Stimulated activated effector memory CD8-positive, alpha-beta T cell treated with anti-CD3 and anti-CD28 coated beads, Interleukin-12 subunit alpha, Interleukin-12 subunit beta, amount 100 ng/mL, for 72 hours (primary cell): ENCODE measurements around the gene AQP12A.

Source experiments
- ATAC-seq: fragments of 150-1000 bp; cut with Tn5 transposase; 2 replicates; pipeline ENCODE4 v1.10.0; 2021
- DNase-seq, 2 donors: peaks; one replicate each; pipeline ENCODE4 v3.0.0; 2021 to 2022; ENCODE audit warnings: low spot score in 2 of 2
- H3K27ac Mint-ChIP-seq: one replicate; pipeline ENCODE4 v1.8.0; 2022; ENCODE audit warnings: mild to moderate bottlenecking, mixed read lengths
- H3K36me3 Mint-ChIP-seq: one replicate; pipeline ENCODE4 v1.8.0; 2022; ENCODE audit warnings: mild to moderate bottlenecking, mixed read lengths
- H3K4me1 Mint-ChIP-seq: one replicate; pipeline ENCODE4 v1.8.0; 2022; ENCODE audit warnings: mixed read lengths
- H3K4me3 Mint-ChIP-seq: one replicate; pipeline ENCODE4 v1.8.0; 2022; ENCODE audit warnings: mild to moderate bottlenecking, mixed read lengths
- H3K9me3 Mint-ChIP-seq: one replicate; pipeline ENCODE4 v1.8.0; 2022; ENCODE audit warnings: mixed read lengths

The AQP12A gene

DNA sequence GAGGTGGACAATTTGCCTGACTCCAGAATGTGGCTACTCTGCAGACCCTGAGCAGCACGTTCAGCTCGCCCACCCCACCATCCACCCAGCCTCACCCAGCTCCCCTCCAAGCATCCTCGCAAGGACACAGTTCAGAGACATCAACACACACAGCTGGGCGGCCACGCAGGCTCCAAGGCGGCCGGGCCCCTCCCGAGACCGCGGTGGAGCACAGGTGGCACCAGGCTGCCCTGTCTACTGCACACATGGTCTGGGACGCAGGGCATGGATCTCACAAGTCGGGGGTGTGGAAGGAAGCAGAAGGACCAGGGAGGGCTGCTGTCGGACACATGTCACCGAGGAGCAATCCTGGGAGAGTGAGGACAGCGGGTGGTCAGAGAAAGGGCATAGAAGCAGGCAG lies 36.2 kb downstream of the AQP12A start:
- Mint-ChIP-seq H3K27ac (no peak overlapping the region), H3K4me3 (no peak overlapping the region), H3K4me1 (no peaks in the 10 kb centered on the region), H3K9me3 (no peaks in the 10 kb centered on the region), H3K36me3 (no peaks in the 10 kb centered on the region)
- no peak for DNase-seq
- no peak for ATAC-seq

DNA sequence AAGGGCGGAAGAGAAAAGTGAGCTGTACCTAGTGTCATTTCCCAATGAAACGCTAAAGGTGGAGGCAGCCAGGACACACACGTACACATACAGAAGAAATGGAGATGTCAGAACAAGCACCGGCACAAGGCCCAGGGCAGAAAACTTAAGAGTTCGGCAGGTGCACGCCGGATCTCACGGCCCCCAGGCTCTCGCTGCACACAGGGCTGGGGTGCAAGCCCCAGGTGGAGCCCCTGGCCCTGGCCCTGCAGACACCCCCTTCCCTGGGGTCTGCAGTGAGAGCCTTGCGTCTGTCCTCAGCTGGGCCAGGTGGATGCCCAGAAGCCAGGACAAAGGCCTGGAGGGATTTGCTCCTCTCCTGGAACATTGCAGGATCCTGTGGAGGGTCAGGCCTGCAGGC lies 36.7 kb downstream of the AQP12A start:
- Mint-ChIP-seq H3K36me3 (no peaks in the 10 kb centered on the region), H3K9me3 (no peaks in the 10 kb centered on the region), H3K4me1 (no peaks in the 10 kb centered on the region), H3K4me3 (no peak overlapping the region), H3K27ac (no peak overlapping the region)
- ATAC-seq (no peak), DNase-seq (no peak)

DNA sequence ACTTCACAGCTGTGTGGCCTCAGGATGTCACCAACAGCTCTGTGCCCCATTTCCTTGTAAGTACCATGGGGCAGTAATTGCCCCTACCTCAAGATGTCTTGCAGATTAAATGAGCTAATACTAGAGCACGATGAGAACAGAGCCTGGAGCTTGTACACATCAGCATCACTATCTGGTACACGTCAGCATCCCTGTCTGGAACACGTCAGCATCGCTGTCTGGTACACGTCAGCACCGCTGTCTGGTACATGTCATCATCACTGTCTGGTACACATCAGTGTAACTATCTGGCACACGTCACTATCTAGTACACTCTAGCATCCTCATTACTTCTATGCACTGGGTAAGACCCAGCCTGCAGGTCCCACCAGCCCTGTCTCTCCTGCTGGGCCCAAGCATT lies 37.2 kb downstream of the AQP12A start:
- Mint-ChIP-seq H3K4me1 (no peaks in the 10 kb centered on the region), H3K36me3 (no peaks in the 10 kb centered on the region), H3K27ac (no peak overlapping the region), H3K4me3 (no peak overlapping the region), H3K9me3 (no peaks in the 10 kb centered on the region)
- ATAC-seq (no peak), DNase-seq (no peak)

DNA sequence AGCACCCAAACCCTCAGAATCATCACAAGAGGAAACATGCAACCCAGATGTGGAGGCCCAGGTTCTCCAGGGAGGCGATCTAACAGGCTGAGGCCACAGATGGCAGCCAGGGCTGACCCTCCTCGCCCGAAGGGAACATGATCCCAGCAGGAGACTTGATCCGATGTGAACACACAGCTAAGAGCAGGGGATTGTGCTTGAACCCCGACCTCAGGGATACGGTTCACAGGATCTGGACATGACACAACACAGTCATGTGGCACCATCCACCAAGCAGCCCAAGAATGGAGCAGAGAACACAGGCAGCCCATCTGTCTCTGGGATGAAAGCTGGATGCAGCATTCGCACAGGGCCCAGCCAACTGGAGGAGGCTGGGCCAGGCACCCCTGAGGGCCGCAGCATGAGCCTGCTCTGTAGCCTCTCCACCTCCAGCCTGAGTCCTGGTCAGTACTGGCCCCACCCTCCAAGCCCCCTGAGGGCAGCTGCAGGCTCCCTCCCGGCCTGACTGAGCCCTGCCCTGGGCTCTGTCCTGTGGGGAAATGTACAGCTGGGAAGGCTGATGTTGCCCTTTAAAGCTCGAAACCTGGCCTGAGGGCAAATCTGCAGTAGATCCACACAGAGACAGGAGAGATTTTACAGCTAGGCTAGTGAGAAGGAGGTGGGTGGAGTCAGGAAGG lies 39.0 kb downstream of the AQP12A start:
- Mint-ChIP-seq H3K9me3 (no peaks in the 10 kb centered on the region), H3K36me3 (no peaks in the 10 kb centered on the region)

DNA sequence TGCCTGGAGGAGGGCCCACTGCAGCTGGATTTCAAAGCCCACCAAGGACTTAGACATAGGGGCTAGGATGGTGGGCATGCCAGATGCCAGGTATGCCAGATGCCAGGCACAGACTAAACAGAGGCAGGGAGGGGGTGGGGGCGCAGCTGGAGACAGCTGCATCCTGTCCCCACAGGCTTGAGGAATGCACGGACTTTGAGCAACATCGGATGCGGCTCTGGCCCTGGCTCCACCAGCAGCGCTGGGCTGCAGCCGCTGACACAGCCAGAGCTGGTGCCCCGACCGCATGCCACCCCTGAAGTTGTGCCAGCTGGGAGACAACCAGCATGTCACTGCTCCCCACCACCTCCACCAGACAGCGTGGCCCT lies 39.5 kb downstream of the AQP12A start:
- ATAC-seq = no peak
- H3K4me3 Mint-ChIP-seq = no peak overlapping the region
- no peak overlapping the region for H3K27ac Mint-ChIP-seq
- no peaks in the 10 kb centered on the region for H3K4me1 Mint-ChIP-seq
- DNase-seq = no peak
- H3K9me3 Mint-ChIP-seq = no peaks in the 10 kb centered on the region
- no peaks in the 10 kb centered on the region for H3K36me3 Mint-ChIP-seq

More for the DNA sequence above, 39.0 kb downstream of the AQP12A start:
- no peak for ATAC-seq
- no peak for DNase-seq
- no peaks in the 10 kb centered on the region for H3K4me1 Mint-ChIP-seq
- no peak overlapping the region for H3K4me3 Mint-ChIP-seq
- no peak overlapping the region for H3K27ac Mint-ChIP-seq

DNA sequence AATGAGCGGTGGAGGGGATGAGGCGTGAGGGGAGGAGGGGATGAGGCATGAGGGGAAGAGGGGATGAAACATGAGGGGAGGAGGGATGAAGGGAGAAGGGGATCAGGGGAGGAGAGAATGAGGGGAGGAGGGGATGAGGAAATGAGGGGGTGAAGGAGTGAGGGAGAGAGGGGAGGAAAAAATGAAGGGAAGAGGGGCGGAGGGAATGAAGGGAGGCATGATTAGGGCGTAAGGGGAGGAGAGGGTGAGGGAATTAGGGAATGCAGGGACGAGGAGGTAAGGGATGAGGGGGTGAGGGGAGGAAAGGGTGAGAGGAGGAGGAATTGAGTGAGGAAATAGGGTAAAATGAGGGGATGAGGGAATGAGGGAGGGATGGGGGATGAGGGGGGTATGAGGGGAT lies 40.5 kb downstream of the AQP12A start:
- no peak overlapping the region for H3K27ac Mint-ChIP-seq
- DNase-seq (no peak), ATAC-seq (no peak)
- H3K9me3 Mint-ChIP-seq = no peaks in the 10 kb centered on the region
- no peaks in the 10 kb centered on the region for H3K36me3 Mint-ChIP-seq
- H3K4me1 Mint-ChIP-seq = no peaks in the 10 kb centered on the region
- H3K4me3 Mint-ChIP-seq = no peak overlapping the region

DNA sequence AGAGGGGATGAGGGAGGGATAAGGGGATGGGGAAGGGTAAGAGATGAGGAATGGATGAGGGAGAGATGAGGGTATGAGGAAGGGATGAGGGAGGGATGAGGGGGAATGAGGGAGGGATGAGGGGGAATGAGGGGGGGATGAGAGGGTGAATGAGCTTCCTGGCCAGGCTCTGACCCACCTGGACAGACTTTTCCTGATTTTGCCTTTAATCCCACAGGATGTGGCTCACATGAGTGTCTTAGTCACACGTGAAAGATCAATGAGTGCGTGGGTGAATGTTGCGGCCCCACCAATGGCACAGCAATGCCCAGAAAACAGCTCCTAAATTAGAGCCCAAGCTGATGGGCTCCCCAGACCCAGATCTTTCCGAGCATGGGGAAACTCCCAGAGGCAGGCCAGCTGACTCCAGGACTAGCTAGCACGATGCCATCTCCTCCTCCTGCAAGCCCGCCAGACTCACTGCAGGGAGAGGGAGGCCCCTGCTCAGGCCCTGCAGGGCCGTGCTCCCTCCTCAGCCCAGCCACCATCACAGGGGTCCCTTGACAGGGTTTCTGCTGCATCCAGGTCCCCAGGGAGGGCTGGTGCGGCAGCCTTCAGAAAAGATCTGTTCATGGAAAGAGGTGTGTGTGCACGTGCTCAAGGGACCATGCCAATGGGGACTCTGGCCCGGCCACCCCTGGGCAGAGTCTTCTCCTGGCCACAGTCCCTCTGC lies 41.4 kb downstream of the AQP12A start:
- Mint-ChIP-seq H3K27ac (peak overlapping the region; percentile 29), H3K4me1 (no peaks in the 10 kb centered on the region), H3K9me3 (no peaks in the 10 kb centered on the region), H3K36me3 (no peaks in the 10 kb centered on the region), H3K4me3 (no peak overlapping the region)
- ATAC-seq (no peak), DNase-seq (no peak)

DNA sequence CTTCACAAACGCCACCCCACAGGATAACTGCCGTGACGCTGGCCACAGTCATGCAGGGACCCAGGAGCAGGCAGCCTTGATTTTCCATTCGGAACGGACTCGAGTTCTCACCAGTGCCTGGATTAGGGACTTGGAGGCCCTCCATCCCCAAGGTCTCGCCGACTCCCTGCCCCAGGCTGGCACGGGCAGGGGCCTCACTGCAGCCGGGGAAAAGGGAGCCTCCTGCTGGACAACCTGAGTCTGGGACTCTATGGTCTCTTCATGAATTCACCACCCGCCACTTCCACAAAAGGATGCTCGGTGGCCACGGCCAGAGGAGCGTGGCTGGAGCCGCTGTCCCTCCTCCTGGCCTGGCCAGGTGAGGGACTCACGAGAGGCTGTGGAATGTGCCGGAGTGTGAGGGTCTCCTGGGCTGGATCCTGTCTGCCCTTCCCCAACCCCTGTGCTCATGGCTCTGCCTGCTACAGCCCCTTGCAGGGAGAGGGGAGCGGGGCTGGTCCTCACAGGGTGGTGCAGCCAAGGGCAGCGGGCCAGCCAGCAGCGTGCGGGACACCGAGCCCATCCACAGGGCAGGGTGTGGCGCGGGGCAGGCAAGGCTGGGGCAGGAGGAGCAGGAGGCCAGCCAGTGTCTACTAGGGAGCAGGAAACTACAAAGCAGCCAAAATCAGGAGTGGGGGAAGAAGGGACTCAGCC lies 42.3 kb downstream of the AQP12A start:
- no peaks in the 10 kb centered on the region for H3K9me3 Mint-ChIP-seq
- no peaks in the 10 kb centered on the region for H3K36me3 Mint-ChIP-seq
- no peak overlapping the region for H3K4me3 Mint-ChIP-seq
- ATAC-seq (peak; percentile 9), DNase-seq (peak in 1 of 2 donors; percentile 55)
- peak overlapping the region; percentile 29 for H3K27ac Mint-ChIP-seq
- peaks cover 2% of the 10 kb centered on the region for H3K4me1 Mint-ChIP-seq

DNA sequence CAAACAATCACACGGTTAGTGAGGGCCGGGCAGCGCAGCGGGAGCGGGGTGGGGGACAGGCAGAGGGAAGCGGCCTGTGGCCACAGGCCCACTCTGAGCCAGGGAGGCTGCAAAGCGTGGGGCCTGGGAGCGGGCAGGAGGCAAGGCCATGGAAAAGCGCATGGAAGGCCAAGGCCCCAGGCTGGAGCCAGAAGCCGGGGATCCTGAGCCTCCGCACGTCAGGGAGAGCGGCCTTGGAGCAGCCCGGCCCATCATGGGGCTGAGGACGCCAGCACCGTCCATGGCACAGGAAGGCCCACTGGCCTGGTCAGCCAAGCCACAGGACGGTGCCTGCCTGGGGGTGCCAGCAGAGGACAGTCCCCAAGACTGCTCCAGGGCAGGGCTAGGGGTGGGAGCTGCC lies 43.1 kb downstream of the AQP12A start:
- Mint-ChIP-seq H3K9me3 (no peaks in the 10 kb centered on the region), H3K4me1 (peaks cover 10% of the 10 kb centered on the region), H3K4me3 (no peak overlapping the region), H3K36me3 (no peaks in the 10 kb centered on the region), H3K27ac (no peak overlapping the region)
- no peak for DNase-seq
- no peak for ATAC-seq

DNA sequence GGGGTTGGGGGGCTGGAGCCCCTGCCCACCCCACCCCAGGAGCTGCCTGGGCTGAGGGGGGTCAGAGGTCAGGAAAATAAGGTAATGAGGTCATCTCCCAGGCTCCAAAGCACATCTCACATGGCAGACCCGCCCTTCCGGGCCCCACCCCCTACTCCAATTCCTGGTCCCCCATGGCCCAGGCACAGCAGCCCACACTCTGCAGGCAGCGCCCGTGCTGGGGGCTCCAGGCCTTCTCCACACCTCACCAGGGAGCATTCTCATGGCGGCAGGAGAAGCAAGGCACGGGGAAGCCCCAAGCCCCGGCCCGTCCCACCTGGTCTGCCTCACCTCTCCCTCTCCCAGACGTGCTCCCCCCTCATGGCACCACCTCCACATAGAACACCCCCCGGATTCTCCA lies 43.8 kb downstream of the AQP12A start:
- Mint-ChIP-seq H3K9me3 (no peaks in the 10 kb centered on the region), H3K4me1 (peaks cover 14% of the 10 kb centered on the region), H3K36me3 (no peaks in the 10 kb centered on the region), H3K4me3 (no peak overlapping the region), H3K27ac (no peak overlapping the region)
- no peak for DNase-seq
- no peak for ATAC-seq

DNA sequence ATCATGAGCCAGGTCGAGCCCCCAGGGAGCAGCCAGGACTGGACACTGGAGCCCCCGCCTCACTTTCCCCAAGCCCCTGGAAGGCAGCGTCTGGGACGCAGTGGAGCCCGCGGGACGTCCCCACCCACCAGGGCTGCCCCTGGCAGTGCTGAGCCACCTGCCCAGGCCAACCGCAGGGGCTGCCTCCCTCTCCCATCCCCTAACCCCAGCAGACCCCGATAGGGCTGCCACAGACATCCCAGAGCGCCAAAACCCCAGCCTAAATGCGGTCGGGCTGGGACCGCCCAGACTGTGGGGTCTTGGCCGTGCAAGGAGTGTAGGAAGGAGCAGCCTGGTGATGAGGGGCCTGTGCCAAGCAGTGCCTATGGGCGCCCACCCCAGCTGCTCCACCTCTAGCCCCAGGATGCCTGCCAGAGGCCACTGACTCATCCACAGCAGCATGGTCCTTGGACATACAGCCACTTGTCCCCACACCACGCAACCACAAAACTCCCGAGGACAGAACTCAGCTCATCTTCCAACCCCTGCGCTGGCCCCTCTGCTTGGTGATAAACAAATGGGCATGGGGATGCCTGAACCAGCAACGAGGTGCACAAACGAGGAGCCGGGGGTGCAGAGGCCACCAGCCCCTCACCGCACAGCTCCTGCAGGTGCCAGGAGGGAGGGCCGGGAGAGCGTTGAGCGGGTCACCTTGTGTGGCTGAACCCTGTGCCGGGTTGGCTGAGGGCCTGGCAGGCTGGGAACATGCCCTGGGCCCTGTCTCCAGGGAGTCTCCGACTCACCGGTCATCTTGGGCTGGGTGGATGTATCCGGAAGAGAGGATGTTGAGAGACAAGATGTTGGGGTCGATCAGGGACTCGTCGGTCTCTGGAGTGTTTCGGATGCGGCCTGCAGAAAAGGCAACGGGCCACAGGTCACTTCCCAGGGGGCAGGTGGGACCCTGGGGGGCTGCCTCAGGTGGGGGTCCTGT lies 44.9 kb downstream of the AQP12A start:
- peaks cover 14% of the 10 kb centered on the region for H3K4me1 Mint-ChIP-seq
- DNase-seq = no peak
- no peaks in the 10 kb centered on the region for H3K36me3 Mint-ChIP-seq
- ATAC-seq = no peak
- H3K4me3 Mint-ChIP-seq = no peak overlapping the region
- no peaks in the 10 kb centered on the region for H3K9me3 Mint-ChIP-seq
- peak overlapping the region; percentile 48 for H3K27ac Mint-ChIP-seq

DNA sequence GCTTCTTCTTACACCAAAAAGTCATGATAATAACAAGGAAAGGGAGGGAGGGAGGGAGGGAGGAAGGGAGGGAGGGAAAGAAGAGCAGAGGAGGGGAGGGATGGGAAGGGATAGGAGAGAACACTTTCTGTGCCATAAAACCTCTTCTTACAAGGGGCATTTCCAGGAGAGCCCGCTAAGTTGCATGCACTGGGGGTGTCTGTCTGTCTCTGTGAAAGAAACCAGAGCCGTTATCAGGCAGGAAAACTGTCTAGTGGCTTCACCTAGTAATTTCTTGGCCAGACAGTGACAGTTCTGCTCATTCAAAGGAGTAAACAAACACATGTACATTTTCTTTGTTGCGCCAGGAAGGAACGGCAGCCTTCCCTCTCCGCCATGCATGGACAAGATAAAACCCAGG lies 45.8 kb downstream of the AQP12A start:
- no peak for ATAC-seq
- no peaks in the 10 kb centered on the region for H3K36me3 Mint-ChIP-seq
- no peak overlapping the region for H3K27ac Mint-ChIP-seq
- no peaks in the 10 kb centered on the region for H3K9me3 Mint-ChIP-seq
- peaks cover 14% of the 10 kb centered on the region for H3K4me1 Mint-ChIP-seq
- DNase-seq = no peak
- H3K4me3 Mint-ChIP-seq = no peak overlapping the region

DNA sequence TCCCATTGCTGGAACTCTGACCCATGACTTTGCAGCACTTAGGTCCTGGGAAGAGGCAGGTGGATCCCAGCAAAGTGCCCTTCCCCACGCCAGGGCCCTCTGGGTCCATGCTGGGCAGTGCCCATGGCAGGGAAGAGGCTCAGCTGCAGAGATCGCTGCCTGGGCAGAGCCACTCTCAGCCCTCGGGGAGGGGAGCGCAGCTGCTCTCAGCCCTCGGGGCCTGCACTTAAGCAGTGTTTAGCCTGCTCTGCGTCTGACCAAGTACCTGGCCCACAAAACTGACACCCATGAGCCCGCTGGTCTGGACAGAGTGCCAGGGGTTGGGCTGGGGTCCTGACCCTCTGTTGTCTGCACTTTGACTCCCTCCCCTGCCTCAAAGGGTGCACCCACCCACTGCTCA lies 46.3 kb downstream of the AQP12A start:
- no peaks in the 10 kb centered on the region for H3K36me3 Mint-ChIP-seq
- H3K4me3 Mint-ChIP-seq = no peak overlapping the region
- H3K27ac Mint-ChIP-seq = no peak overlapping the region
- no peaks in the 10 kb centered on the region for H3K9me3 Mint-ChIP-seq
- DNase-seq = no peak
- no peak for ATAC-seq
- peaks cover 14% of the 10 kb centered on the region for H3K4me1 Mint-ChIP-seq

DNA sequence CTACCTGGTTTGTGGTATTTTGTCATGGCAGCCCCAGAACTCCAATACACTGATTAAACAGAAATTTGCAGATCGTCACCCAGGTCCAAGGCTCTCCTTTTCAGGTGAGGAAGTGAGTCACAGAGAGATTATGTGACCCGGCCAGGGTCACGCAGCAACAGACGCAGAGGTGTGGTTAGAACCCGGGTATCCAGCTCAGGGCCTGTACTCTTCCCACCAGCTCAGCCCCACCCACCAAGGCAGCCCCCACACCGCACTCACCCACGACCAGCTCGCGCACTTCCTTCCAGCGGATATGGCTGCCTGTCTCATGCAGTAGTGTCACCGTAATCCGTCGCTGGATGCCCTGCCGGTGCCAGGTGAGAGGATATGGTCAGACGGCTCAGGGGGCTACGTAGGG lies 48.1 kb downstream of the AQP12A start:
- Mint-ChIP-seq H3K4me3 (peak overlapping the region; percentile 31), H3K27ac (peak overlapping the region; percentile 13), H3K36me3 (no peaks in the 10 kb centered on the region), H3K9me3 (no peaks in the 10 kb centered on the region), H3K4me1 (peaks cover 14% of the 10 kb centered on the region)
- DNase-seq (no peak), ATAC-seq (peak; percentile 59)

DNA sequence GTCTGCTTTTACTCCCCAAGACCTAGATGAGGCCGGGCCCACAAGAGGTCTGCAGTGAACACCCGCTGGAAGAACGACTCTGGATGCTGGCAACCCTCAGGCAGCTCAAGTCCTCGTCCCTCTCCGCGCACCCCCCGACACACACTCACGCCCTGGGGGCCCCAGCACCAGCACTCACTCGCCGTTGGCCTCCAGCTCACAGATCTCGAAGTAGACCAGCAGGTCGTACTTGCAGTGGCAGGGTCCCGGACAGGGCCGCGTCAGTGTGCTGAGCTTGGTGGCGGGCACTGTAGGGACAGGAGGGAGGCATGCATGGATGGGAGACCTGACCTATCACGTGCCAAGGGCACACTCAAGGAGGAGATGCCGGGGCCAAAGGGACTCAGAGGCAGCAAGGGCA lies 49.4 kb downstream of the AQP12A start:
- H3K9me3 Mint-ChIP-seq = no peaks in the 10 kb centered on the region
- ATAC-seq (no peak), DNase-seq (no peak)
- H3K4me3 Mint-ChIP-seq = no peak overlapping the region
- H3K4me1 Mint-ChIP-seq = peaks cover 14% of the 10 kb centered on the region
- H3K27ac Mint-ChIP-seq = no peak overlapping the region
- no peaks in the 10 kb centered on the region for H3K36me3 Mint-ChIP-seq
